Keratinocyte (primary cell): ENCODE data around the gene POLD2.

Experiments used
- CTCF ChIP-seq, 3 experiments: IDR thresholded peaks in 1 of 3; conservative IDR thresholded peaks in 1 of 3; optimal IDR thresholded peaks in 1 of 3; 2 replicates in 2 of 3; 3 replicates in 1 of 3; pipeline versions ENCODE3 to v1.5.1; 2011; ENCODE audit warnings: low read length in 3 of 3, mild to moderate bottlenecking in 3 of 3, moderate library complexity in 2 of 3, control low read depth in 1 of 3, inconsistent platforms in 1 of 3; ENCODE audit not compliant: insufficient read depth in 2 of 3; ENCODE audit errors: extremely low read depth in 1 of 3
- EZH2 ChIP-seq: IDR thresholded peaks from one replicate; pipeline ENCODE4 v1.6.1; 2012; ENCODE audit warnings: inconsistent platforms, mild to moderate bottlenecking, low read length, moderate library complexity

DNA sequence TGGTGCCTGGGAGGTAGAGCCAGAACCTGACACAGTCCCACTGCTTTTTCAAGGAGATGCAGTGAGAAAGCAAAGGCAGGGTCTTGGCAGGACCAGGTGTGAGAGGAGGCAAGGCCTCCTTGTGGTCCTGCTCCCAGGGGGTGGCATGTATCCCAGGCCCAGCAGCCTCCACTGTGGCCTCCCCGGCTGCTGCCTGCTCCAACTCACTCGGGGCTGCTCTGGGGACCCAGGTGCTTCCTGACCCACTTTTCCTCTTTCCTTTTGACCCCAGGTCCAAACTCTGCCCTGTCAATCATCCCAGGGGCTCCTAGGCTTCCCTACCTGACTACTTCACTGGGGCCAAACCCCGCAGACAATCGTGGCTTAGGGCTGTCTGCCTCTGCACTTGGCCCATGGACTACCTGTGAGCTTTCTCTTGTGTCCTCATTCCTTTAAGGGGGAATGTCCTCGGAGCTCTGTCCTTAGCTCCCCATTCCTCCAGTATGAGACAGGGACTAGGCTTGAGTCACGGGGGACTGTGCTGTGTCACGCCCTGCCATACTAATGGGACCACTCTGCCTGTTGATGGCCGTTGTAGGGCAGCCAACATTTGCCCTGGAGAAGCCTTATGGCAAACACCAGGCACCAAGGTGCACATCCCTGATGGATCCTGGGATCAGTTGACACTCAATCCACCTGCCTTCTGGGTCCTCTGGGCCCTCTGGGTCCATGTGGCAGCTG, 20.3 kb downstream of the POLD2 start:
- TF ChIP-seq CTCF (optimal IDR thresholded peaks at IDR 0.05 in 1 of 3, IDR thresholded peaks at IDR 0.05 in 1 of 3, conservative IDR thresholded peaks at IDR 0.05 in 1 of 3; ENCODE audit: extremely low read depth in 1 of 3, insufficient read depth in 2 of 3, low read length in 3 of 3) = no peak
- no peak for TF ChIP-seq EZH2
